OCI-LY1 (cell line): ENCODE results near the gene PCDHGA7.
"Not testable (repeated sequence)": the region's sequence is repeated elsewhere in the genome, so short reads cannot be mapped to it uniquely, and the experiment has no call there.

Experiments
- EZH2 ChIP-seq: fragments of 200-600 bp; sonication (generic), shearing (Covaris generic); IDR thresholded peaks from 2 replicates; pipeline ENCODE4 v1.8.0; 2017; ENCODE audit warnings: borderline replicate concordance, mixed run types, mild to moderate bottlenecking, antibody characterized with exemption, low read length, moderate library complexity, mixed read lengths
- TF ChIP-seq, protein P1 (sequence below): fragments of 200-600 bp; sonication (generic), shearing (Covaris generic); IDR thresholded peaks from 2 replicates; pipeline ENCODE4 v1.5.1; 2017; ENCODE audit warnings: mild to moderate bottlenecking, antibody characterized with exemption, low read length, moderate library complexity, mixed read lengths

DNA sequence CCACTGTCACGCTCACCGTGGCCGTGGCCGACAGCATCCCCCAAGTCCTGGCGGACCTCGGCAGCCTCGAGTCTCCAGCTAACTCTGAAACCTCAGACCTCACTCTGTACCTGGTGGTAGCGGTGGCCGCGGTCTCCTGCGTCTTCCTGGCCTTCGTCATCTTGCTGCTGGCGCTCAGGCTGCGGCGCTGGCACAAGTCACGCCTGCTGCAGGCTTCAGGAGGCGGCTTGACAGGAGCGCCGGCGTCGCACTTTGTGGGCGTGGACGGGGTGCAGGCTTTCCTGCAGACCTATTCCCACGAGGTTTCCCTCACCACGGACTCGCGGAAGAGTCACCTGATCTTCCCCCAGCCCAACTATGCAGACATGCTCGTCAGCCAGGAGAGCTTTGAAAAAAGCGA is 50.2 kb downstream of the PCDHGA7 start:
- TF ChIP-seq EZH2, result not testable (repeated sequence)
- TF ChIP-seq, protein P1, sequence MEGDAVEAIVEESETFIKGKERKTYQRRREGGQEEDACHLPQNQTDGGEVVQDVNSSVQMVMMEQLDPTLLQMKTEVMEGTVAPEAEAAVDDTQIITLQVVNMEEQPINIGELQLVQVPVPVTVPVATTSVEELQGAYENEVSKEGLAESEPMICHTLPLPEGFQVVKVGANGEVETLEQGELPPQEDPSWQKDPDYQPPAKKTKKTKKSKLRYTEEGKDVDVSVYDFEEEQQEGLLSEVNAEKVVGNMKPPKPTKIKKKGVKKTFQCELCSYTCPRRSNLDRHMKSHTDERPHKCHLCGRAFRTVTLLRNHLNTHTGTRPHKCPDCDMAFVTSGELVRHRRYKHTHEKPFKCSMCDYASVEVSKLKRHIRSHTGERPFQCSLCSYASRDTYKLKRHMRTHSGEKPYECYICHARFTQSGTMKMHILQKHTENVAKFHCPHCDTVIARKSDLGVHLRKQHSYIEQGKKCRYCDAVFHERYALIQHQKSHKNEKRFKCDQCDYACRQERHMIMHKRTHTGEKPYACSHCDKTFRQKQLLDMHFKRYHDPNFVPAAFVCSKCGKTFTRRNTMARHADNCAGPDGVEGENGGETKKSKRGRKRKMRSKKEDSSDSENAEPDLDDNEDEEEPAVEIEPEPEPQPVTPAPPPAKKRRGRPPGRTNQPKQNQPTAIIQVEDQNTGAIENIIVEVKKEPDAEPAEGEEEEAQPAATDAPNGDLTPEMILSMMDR, result not testable (repeated sequence)
